HG03060 (cell line): Measurements from ENCODE around the gene GARS1.
A peak's percentile ranks its signal among the peaks of the same experiment; 100 is the strongest.

Source experiments
- ATAC-seq: cut with Tn5 transposase; IDR thresholded peaks from one replicate; pipeline ENCODE4 v1.9.1; 2021; ENCODE audit warnings: low read depth, moderate number of reproducible peaks; ENCODE audit not compliant: unreplicated experiment

Gene GARS1, protein sequence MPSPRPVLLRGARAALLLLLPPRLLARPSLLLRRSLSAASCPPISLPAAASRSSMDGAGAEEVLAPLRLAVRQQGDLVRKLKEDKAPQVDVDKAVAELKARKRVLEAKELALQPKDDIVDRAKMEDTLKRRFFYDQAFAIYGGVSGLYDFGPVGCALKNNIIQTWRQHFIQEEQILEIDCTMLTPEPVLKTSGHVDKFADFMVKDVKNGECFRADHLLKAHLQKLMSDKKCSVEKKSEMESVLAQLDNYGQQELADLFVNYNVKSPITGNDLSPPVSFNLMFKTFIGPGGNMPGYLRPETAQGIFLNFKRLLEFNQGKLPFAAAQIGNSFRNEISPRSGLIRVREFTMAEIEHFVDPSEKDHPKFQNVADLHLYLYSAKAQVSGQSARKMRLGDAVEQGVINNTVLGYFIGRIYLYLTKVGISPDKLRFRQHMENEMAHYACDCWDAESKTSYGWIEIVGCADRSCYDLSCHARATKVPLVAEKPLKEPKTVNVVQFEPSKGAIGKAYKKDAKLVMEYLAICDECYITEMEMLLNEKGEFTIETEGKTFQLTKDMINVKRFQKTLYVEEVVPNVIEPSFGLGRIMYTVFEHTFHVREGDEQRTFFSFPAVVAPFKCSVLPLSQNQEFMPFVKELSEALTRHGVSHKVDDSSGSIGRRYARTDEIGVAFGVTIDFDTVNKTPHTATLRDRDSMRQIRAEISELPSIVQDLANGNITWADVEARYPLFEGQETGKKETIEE

DNA sequence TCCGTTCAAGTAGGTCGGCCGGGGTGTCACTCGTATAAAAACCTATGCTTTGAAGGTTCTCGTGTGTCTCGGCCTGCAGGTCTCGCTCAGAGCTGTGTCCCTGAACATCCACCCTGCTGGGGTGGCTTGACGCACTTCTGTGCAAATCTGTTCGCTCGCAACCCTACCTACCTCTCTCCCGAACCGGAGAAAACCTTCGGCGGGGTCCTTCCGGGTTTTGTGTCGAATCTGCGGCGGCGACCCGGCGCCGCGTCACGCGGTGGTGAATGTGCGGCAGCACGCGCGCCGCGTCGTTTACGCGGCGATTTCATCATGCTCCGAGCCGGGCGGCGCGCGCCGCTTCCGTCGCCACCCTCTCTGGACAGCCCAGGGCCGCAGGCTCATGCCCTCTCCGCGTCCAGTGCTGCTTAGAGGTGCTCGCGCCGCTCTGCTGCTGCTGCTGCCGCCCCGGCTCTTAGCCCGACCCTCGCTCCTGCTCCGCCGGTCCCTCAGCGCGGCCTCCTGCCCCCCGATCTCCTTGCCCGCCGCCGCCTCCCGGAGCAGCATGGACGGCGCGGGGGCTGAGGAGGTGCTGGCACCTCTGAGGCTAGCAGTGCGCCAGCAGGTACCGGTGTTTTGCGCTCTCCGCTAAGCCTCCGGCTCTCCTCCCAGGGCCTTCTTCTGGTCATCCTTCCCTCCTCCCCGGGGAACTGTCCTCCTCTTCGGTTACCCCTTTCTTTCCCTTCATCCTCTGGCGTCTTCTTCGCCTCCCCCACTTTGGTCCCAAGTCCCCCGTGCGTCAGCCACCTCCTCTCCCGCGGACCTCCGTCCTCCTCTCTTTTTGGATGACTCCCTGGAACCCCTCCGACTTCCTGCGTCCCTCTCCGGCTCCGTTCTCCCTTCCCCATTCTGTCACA is at the start of gene GARS1:
Gene GARS1, plus strand, starts transcription at position 339 of the 896 bp plus-strand sequence. Its CDS starts 44 bp downstream, at position 383.
- peak; percentile 62 for ATAC-seq

DNA sequence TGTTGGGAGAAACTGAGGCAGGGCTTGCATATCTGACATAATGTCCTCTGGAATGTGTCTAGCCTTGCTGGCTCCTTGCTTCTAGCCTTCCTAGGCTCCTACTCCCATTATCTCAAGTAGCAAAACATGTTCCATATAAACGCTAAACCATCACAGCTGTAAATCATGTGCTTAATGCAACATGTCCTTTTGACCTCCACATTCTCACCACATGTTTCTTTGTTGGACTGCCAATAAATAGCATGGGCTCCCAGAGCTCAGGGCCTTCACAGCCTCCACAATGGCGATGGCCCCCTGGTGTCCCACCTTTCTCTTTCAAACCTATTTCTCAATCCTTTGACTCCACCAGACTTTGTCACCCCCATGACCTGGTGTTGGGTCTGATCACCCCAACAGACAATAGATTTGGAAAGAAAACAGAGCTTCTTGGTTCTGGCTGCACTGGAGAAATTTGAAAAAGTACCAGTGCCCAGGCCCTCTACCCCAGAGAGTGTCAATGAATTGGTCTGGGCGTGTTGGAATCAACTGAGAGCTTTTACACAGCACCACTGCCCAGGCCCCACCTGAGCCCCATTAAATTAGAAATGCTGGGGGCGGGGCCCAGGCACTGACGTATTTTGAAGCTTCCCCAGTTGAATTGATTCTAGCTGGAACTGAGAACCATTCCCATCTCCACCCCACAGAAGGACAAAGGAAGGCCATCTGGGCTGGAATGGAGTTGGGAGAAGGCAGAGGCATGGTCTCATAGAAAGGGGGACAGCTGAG is 48.7 kb upstream of the GARS1 start:
- ATAC-seq = no peak

DNA sequence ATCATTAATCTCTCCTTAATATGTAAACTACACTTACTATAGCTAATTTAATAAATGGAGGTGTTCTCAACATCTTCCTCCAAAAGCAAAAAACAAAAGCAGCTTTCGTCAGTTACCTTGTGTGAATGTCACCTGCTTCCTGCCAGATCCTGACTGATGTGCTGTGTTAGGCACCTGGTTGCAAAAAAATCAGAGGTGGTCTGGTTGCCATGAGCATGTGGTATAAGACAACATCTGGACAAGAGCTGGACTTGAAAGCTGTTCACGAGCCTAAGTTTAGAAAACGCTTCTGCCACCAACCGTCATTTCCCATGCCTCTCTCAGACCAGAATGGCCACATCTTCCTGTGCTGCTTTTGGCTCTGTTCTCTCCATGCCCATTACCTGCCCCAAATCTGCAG is 48.1 kb upstream of the GARS1 start:
- no peak for ATAC-seq

GRCh38 chr7:30548845-30549244 is 45.8 kb upstream of the GARS1 start:
- ATAC-seq = no peak

GRCh38 chr7:30549931-30550493 is 44.7 kb upstream of the GARS1 start:
- ATAC-seq = no peak

DNA sequence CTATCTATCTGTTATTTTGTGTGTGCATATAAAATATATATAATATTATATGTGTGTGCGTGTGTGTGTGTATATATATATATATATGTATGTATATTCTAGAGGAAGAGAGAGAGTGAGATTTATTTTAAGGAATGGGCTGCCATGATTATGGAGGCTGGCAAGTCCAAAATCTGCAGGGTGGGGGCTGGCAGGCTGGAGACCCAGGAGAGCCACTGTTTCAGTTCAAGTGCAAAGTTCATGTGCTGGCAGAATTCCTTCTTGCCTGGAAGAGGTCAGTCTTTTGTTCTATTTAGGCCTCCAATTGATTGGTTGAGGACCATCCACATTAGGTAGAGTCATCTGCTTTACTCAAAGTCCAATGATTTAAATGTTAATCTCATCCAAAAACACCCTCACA is 42.3 kb upstream of the GARS1 start:
- no peak for ATAC-seq

- no peak for ATAC-seq
Measured at GRCh38 chr7:30553141-30553540, 41.5 kb upstream of the GARS1 start.

GRCh38 chr7:30553546-30553945 is 41.1 kb upstream of the GARS1 start:
- ATAC-seq = no peak

GRCh38 chr7:30555525-30555924 is 39.2 kb upstream of the GARS1 start:
- no peak for ATAC-seq

DNA sequence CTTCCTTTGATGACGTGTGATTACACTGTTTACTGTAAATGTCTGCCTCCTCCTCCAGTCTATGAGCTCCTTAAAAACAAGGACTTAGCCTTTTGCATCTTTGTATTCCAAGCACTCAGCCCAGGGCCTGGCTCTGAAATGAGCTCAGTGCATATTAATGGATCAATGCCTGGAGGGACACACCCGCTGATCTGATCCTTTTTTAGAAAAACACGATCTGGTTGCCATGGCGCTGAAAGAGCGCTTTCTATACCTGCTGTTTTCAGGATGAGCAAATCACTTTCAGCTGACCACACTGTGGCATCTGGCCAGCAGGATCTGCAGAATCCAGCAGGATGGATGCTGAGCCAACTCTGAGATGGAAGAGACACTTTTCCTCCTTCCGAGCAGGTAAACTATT is 37.8 kb upstream of the GARS1 start:
- ATAC-seq = no peak

DNA sequence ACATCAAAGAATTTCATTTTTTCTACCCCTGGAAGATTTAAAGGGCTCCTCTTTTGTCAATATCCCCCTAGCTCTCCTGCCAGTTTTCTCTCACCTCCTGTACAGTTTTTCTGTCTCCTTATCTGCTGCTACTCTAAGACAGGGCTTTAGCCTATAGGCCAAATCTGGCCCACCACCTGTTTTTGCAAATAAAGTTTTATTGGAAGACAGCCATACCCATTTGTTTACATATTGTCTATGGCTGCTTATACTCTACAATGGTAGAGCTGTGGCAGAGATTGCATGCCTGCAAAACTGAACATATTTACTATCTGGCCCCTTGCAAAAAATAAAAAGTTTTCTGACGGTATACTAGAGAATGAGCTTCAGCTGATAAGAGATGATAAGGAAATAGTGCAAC is 37.4 kb upstream of the GARS1 start:
- no peak for ATAC-seq

DNA sequence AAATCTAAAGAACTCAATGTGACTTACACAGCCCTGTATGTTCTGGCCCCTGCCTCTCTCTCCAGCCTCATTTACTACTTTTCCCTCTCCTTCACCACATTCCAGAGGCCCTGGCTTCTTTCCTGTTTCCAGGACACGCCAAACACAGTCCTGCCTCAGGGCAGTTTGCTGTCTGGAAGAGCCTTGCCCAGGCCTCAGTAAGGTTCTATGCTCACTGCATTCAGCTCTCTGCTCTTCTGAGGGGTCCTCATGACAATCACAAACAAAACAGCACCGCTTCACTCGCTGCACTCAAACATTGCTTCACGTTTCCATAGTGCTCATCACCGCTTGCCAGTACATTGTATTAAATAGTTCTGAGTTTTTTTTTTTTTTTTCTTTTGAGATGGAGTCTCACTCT is 35.1 kb upstream of the GARS1 start:
- ATAC-seq = no peak

- no peak for ATAC-seq
Measured at GRCh38 chr7:30561389-30561788, 33.3 kb upstream of the GARS1 start.

GRCh38 chr7:30562498-30562897 is 32.2 kb upstream of the GARS1 start:
- no peak for ATAC-seq

DNA sequence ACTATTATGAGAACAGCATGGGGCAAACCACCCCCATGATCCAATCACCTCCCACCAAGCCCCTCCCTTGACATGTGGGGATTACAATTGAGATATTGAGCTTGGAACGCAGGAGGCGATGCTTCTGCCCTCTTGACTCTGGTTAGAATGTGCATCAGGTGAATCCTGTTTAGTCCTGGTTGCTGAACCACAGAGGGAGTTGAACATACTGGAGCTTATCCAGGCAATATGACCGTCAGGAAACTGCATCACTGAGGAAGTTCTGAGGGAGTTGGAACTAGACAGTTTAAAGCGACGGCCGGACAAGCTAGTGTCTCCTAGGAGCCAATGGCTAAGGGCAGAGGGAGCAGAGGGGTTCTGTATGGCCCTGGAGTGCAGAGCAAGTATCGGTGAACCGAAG is 31.8 kb upstream of the GARS1 start:
- no peak for ATAC-seq

GRCh38 chr7:30563326-30563942 is 31.2 kb upstream of the GARS1 start:
- no peak for ATAC-seq

DNA sequence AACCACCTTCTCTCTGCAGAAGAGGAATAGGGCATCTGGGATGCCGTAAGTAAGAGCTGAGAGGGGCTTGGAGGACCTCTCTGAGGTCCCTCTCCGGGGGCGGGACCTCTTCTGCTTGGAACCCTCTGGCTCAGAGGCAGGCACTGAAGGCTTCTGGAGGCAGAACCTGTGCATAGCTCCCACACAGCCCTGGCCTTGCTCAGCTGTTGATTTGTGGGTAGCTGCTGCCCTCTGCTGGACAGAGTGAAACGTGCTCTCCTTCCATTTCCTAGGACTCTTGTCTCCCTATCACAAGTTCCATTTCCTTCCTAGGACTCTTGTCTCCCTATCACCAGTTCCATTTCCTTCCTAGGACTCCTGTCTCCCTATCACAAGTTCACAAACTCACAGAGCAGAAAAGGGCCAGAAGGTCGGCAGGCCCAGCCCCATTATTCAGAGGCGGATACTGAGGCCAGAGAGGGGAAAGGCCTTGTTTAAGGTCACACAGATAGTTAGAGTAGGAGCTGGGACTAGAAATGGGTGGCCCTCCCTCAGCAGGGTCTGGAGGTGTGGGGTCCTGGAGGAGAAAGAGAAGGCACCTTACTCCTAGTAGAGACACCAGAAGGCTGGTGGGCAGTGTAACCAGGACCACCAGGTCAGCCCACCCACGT is 30.3 kb upstream of the GARS1 start:
- peak; percentile 65 for ATAC-seq

DNA sequence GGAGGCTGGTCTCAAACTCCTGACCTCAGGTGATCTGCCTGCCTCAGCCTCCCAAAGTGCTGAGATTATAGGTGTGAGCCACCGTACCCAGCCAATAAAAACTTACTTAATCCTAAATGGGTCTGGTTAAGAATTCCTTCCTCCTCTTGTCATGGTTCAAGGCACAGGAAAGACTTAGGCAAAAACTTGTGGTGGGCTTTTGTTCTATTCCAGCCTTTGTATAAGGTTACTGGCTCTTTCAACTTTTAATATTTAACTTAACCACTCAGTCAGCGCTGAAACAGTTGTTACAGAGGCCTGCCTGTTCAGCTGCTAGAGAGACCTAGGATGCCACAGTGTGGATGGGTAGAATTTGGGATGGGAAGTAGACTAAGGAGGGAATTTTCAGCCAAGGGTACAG is 28.1 kb upstream of the GARS1 start:
- ATAC-seq = no peak

- ATAC-seq = no peak
Measured at GRCh38 chr7:30567081-30567480, 27.6 kb upstream of the GARS1 start.
